Embryonic facial prominence (tissue), 1 donor: Measurements from ENCODE around the gene CCR5AS.

Experiments used
- DNase-seq: peaks from one replicate; pipeline ENCODE4 v3.0.0-alpha.2; 2016; ENCODE audit errors: extremely low spot score

The CCR5AS gene

DNA sequence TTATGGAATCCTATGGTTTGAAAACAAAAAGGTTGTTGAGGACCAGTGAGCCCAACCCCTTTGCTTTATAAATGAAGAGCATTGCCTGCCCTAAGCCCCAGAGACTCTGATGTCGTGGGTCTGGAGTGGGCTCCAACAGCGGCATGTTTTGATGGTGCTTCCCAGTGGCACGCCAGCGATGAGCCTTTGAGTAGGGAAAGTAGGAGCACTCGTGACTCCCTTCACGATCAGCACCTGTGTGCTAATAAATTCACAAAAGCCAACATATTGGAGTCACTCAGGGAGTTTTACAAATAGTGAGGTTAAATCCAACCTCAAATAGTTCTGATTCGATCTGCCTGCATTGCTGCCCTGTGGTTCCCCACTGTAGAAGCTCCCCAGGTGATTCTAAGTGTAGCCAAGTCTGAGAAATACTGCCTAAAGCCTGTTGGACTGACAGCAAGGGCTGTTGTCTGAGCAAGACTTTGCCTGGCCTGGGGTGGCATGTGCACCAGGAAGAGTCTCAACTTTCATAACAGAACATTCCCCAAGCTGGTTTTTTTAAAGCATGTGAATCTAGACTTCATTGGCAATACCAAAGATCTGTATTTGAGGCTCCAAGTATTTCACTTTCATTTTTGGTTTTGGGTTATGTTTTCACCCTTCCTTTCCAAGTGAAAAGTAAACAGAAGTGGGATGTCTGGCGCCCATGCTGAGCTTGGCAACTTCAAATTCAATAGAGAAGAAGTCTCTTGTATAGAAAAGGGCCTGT lies 26.2 kb downstream of the CCR5AS start:
- no peak for DNase-seq

DNA sequence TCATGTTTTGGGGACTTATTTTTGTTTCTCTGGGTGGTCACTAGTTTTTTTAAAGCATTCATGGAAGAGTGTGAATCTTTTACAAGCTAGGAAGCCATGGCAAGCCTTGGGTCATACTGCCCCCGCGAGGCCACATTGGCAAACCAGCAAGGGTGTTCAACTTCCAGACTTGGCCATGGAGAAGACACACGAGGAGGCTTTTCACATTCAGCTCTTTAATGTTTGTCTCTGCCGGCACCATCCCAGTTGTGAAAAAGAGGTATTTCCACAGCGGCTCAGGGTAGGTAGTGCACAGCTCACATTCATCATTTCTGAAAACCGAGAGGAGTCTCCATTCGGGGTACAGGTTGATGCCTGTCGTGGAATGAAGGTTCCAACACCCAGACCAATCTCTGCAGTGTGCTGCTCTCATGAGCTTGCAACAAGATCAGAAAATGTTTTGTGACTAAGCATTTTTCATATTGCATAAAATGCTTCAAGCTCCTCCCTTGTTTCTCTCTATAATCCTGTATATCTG lies 28.4 kb downstream of the CCR5AS start:
- no peak for DNase-seq

DNA sequence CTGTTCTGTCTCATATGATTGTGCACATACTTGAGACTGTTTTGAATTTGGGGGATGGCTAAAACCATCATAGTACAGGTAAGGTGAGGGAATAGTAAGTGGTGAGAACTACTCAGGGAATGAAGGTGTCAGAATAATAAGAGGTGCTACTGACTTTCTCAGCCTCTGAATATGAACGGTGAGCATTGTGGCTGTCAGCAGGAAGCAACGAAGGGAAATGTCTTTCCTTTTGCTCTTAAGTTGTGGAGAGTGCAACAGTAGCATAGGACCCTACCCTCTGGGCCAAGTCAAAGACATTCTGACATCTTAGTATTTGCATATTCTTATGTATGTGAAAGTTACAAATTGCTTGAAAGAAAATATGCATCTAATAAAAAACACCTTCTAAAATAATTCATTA lies 31.1 kb downstream of the CCR5AS start:
- no peak for DNase-seq

DNA sequence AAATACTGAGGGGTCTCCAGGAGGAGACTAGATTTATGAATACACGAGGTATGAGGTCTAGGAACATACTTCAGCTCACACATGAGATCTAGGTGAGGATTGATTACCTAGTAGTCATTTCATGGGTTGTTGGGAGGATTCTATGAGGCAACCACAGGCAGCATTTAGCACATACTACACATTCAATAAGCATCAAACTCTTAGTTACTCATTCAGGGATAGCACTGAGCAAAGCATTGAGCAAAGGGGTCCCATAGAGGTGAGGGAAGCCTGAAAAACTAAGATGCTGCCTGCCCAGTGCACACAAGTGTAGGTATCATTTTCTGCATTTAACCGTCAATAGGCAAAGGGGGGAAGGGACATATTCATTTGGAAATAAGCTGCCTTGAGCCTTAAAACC lies 31.6 kb downstream of the CCR5AS start:
- no peak for DNase-seq

GRCh38 chr3:46374755-46375154 lies 32.1 kb downstream of the CCR5AS start:
- no peak for DNase-seq

GRCh38 chr3:46372492-46373359 lies 34.1 kb downstream of the CCR5AS start:
- DNase-seq = no peak

- no peak for DNase-seq
Measured at GRCh38 chr3:46371519-46372340, 35.1 kb downstream of the CCR5AS start.

- DNase-seq = no peak
Measured at GRCh38 chr3:46370839-46371518, 35.9 kb downstream of the CCR5AS start, which contains the start of gene CCR5. CCR5 (plus strand) TSS chr3:46370946; CDS start chr3:46372903, 1,957 bp downstream.

GRCh38 chr3:46369675-46370132 lies 37.2 kb downstream of the CCR5AS start:
- no peak for DNase-seq

DNA sequence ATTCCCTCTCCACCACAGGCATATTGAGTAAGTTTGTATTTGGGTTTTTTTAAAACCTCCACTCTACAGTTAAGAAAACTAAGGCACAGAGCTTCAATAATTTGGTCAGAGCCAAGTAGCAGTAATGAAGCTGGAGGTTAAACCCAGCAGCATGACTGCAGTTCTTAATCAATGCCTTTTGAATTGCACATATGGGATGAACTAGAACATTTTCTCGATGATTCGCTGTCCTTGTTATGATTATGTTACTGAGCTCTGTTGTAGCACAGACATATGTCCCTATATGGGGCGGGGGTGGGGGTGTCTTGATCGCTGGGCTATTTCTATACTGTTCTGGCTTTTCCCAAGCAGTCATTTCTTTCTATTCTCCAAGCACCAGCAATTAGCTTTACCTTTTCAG lies 37.7 kb downstream of the CCR5AS start:
- no peak for DNase-seq

- no peak for DNase-seq
Measured at GRCh38 chr3:46368569-46368968, 38.3 kb downstream of the CCR5AS start.

DNA sequence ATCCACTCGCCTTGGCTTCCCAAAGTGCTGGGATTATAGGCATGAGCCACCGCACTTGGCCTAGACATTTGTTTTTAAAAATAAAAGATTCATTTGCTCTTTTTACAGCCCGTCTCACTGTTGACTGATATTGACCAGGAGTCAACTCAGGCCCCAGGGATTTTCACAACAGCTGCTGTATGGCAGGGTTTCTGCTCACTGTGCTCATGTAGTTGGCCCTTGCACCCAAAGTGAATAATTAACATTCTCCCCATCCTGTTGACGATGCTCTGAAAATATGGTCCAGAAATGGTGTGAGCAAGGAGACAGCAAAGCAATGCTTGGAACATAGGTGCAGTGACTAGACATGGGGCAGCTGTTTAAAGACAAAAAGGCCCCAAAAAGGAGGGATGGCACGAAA lies 39.1 kb downstream of the CCR5AS start:
- no peak for DNase-seq

- no peak for DNase-seq
Measured at GRCh38 chr3:46365737-46366524, 40.9 kb downstream of the CCR5AS start.

DNA sequence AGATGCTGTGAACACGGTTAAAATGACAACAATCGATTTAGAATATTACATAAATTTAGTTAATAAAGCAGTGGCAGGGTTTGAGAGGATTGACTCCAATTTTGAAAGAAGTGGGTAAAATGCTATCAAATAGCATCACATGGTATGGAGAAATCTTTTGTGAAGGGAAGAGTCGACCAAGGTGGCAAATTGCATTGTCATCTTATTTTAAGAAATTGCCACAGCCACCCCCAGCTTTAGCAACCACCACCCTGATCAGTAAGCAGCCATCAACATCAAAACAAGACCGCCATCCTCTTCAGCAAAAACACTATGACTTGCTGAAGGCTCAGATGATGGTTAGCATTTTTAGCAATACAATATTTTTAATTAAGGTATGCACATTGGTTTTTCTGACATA lies 41.8 kb downstream of the CCR5AS start:
- no peak for DNase-seq

DNA sequence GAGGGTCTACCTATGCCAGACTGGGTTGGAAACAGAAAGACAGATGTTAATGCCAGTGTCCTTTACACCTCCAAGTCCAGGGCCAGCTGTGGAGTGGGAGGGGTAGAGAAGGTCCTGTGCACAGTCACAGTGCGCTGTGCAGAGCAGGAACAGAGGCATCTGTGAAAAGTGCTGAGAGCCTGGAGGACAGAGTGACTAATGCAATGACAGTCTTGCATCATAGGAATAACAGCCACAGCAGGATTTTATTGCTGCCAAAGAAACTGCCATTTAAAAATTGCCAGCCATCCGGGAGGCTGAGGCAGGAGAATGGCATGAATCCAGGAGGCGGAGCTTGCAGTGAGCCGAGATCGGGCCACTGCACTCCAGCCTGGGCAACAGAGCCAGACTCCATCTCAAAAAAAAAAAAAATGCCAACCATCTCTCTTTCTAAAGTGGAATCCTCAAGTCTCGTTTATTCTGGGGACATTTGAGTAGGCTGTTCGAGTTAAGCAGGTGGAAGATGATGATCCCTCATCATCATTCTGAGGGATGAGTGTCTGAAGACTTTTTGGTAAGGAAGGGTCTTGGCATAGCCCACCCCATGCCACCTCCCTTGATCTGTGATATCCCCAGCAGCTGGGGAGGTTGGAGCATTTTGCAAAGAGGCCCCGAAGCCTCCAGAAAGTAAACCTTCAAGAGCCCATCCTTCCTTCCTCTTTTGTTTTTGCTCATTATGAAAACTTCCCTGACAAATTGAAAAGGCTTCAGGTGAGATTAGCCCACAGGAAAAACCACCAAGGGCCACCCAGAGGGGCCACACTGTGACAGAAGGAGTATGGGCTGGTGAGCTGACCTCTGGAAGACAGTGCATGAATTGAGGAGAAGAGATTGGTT lies 45.2 kb downstream of the CCR5AS start:
- no peak for DNase-seq

- DNase-seq = no peak
Measured at GRCh38 chr3:46360907-46361306, 46.0 kb downstream of the CCR5AS start.

DNA sequence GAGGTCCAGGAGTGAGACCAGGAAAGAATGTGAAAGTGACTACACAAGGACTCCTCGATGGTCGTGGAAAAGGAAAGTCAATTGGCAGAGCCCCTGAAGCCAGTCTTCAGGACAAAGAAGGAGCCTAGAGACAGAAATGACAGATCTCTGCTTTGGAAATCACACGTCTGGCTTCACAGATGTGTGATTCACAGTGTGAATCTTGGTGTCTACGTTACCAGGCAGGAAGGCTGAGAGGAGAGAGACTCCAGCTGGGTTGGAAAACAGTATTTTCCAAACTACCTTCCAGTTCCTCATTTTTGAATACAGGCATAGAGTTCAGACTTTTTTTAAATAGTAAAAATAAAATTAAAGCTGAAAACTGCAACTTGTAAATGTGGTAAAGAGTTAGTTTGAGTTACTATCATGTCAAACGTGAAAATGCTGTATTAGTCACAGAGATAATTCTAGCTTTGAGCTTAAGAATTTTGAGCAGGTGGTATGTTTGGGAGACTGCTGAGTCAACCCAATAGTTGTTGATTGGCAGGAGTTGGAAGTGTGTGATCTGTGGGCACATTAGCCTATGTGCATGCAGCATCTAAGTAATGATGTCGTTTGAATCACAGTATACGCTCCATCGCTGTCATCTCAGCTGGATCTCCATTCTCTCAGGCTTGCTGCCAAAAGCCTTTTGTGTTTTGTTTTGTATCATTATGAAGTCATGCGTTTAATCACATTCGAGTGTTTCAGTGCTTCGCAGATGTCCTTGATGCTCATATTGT lies 47.0 kb downstream of the CCR5AS start:
- DNase-seq = no peak

DNA sequence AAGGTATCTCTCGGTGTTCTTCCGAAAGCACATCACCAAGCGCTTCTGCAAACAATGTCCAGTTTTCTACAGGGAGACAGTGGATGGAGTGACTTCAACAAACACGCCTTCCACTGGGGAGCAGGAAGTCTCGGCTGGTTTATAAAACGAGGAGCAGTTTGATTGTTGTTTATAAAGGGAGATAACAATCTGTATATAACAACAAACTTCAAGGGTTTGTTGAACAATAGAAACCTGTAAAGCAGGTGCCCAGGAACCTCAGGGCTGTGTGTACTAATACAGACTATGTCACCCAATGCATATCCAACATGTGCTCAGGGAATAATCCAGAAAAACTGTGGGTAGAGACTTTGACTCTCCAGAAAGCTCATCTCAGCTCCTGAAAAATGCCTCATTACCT lies 48.4 kb downstream of the CCR5AS start:
- DNase-seq = no peak

DNA sequence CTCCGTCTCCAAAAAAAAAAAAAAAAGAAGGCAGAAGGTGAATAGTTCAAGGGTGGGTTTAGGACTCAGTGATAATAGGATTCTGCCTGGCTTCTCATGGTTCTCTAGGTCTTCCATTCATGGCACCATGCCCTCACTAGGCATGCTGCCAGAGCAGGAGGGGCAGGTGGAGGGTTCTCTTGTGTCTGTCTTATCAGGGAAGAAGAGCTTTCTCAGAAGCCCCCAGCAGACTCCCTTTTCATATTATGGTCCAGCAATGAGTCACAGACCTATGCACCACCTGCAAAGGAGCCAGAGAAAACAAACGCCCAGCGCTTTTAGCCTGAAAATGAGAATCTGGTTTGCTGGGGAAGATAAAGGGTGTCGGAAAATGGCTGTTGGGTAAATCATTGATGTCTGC lies 50.0 kb downstream of the CCR5AS start:
- DNase-seq = no peak
